SU-DHL-6 (cell line): Measurements from ENCODE around the gene RPL35A.

Source experiments
- H2AFZ ChIP-seq: fragments of 200-600 bp; sonication (generic); 2 replicates; pipeline ENCODE4 v1.6.1; 2014; ENCODE audit warnings: low read depth, mild to moderate bottlenecking, moderate library complexity, mixed read lengths, antibody characterized with exemption, low read length; ENCODE audit not compliant: severe bottlenecking
- H3F3A ChIP-seq: fragments of 200-600 bp; shearing (Covaris generic); 2 replicates; pipeline ENCODE4 v1.6.0; 2016; ENCODE audit warnings: antibody characterized with exemption, mild to moderate bottlenecking; ENCODE audit not compliant: insufficient read depth
- H3K27ac ChIP-seq: fragments of 200-600 bp; sonication (generic); 2 replicates; pipeline ENCODE4 v1.5.1; 2016; ENCODE audit warnings: low read depth, mild to moderate bottlenecking, low read length, moderate library complexity, mixed read lengths
- H3K27me3 ChIP-seq: fragments of 200-600 bp; sonication (generic), shearing (Covaris generic); 2 replicates; pipeline ENCODE4 v1.6.0; 2014; ENCODE audit warnings: mild to moderate bottlenecking, low read length
- H3K36me3 ChIP-seq: fragments of 200-600 bp; sonication (generic); 2 replicates; pipeline ENCODE4 v1.6.1; 2014; ENCODE audit warnings: mild to moderate bottlenecking, low read length, mixed read lengths
- H3K4me2 ChIP-seq: fragments of 300-600, 200-600 bp; shearing (Covaris generic), sonication (generic); 2 replicates; pipeline ENCODE4 v1.6.0; 2014; ENCODE audit warnings: low read length, low read depth, mild to moderate bottlenecking; ENCODE audit not compliant: poor library complexity, severe bottlenecking
- H3K4me3 ChIP-seq: fragments of 200-600 bp; sonication (generic); 2 replicates; pipeline ENCODE4 v1.5.1; 2014; ENCODE audit warnings: antibody characterized with exemption, low read length, mild to moderate bottlenecking, mixed read lengths; ENCODE audit not compliant: insufficient read depth, poor library complexity, severe bottlenecking
- H3K79me2 ChIP-seq: fragments of 200-600 bp; sonication (generic); 2 replicates; pipeline ENCODE4 v1.6.1; 2014; ENCODE audit warnings: mild to moderate bottlenecking, low read length, moderate library complexity; ENCODE audit not compliant: insufficient read depth
- H3K9ac ChIP-seq: fragments of 200-600 bp; sonication (generic); 2 replicates; pipeline ENCODE4 v1.7.0; 2014; ENCODE audit warnings: mild to moderate bottlenecking, low read length
- H3K9me2 ChIP-seq: fragments of 200-600 bp; sonication (generic); replicated peaks from 2 replicates; pipeline ENCODE4 v1.6.1; 2014; ENCODE audit warnings: low read length; ENCODE audit not compliant: insufficient read depth
- H3K9me3 ChIP-seq: fragments of 200-600 bp; sonication (generic); 2 replicates; pipeline ENCODE4 v1.6.1; 2014; ENCODE audit warnings: low read length, mixed read lengths; ENCODE audit not compliant: insufficient read depth
- H4K20me1 ChIP-seq: fragments of 200-600 bp; sonication (generic); 2 replicates; pipeline ENCODE4 v1.6.1; 2014; ENCODE audit warnings: low read depth, mild to moderate bottlenecking, antibody characterized with exemption, low read length, moderate library complexity, mixed read lengths
- CTCF ChIP-seq: fragments of 200-600 bp; sonication (generic); IDR thresholded peaks from one replicate; pipeline ENCODE4 v1.5.1; 2017; ENCODE audit warnings: antibody characterized with exemption, mild to moderate bottlenecking, low read length, moderate library complexity; ENCODE audit not compliant: insufficient read depth, poor library complexity, severe bottlenecking
- EZH2phosphoT487 ChIP-seq: fragments of 200-600 bp; sonication (generic), shearing (Covaris generic); conservative IDR thresholded peaks from 2 replicates; pipeline ENCODE4 v1.6.1; 2018; ENCODE audit warnings: mild to moderate bottlenecking, antibody characterized with exemption, low read length, moderate library complexity, mixed read lengths

The RPL35A gene

DNA sequence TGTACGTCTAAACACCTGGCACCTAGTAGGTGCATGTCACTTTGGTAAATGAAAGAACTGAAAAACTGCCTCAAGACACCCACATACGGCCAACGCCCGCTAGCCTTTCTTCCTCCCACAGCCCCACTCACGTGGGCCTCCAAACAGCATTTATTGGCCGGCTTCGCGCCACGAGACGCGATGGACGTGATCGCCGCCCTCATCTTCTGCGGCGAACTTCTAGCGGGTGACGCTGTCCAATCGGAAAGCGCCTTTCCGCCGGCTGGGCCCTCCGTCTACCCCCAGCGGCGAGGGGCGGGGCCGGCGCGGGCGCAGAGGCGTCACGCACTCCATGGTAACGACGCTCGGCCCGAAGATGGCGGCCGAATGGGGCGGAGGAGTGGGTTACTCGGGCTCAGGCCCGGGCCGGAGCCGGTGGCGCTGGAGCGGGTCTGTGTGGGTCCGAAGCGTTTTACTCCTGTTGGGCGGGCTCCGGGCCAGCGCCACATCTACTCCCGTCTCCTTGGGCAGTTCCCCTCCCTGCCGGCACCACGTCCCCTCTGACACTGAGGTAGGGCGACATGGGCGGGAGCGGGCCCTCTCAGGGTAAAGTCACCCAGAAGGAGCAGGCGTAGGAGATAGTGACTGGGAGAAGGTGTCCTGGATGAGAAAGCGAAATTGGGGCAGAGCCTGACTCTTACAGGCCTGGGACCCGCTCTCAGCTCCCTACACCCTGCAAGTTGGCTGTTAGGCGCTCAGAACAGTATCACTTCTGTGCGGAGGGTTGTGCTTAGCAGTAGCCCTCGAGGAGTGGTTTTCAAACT is 10.1 kb downstream of the RPL35A start, which contains the start of gene LMLN:
Gene LMLN, plus strand, starts transcription at position 327 of the 803 bp plus-strand sequence. Its CDS starts 29 bp downstream, at position 356.
- H3K79me2 ChIP-seq: no peaks in the 10 kb centered on the region
- H3K4me3 ChIP-seq: peak within 1 kb of the TSS; percentile 68
- H3F3A ChIP-seq: peaks cover 33% of the 10 kb centered on the region
- no peaks in the 10 kb centered on the region for H3K9me2 ChIP-seq
- H3K9ac ChIP-seq: peak within 1 kb of the TSS; percentile 42
- H4K20me1 ChIP-seq: no peaks in the 10 kb centered on the region
- peaks cover 8% of the 10 kb centered on the region for H3K36me3 ChIP-seq
- peak within 1 kb of the TSS; percentile 85 for H3K4me2 ChIP-seq
- no peak within 1 kb of the TSS for H3K27ac ChIP-seq
- H3K27me3 ChIP-seq: no peaks in the 10 kb centered on the region
- H2AFZ ChIP-seq: peak within 1 kb of the TSS; percentile 98
- TF ChIP-seq EZH2phosphoT487 (no peak), CTCF (no peak)
- no peaks in the 10 kb centered on the region for H3K9me3 ChIP-seq

- peak overlapping the region; percentile 85 for H3K4me2 ChIP-seq
These were observed 10.9 kb downstream of the RPL35A start for GRCh38 chr3:197960694-197961581.

GRCh38 chr3:197961582-197961945 is 11.6 kb downstream of the RPL35A start:
- Histone ChIP-seq H3K27ac (no peak overlapping the region), H2AFZ (no peak overlapping the region), H3K79me2 (no peaks in the 10 kb centered on the region), H3K9me2 (no peaks in the 10 kb centered on the region), H3K36me3 (no peaks in the 10 kb centered on the region), H3K4me3 (no peak overlapping the region), H3K9ac (no peak overlapping the region), H4K20me1 (no peaks in the 10 kb centered on the region), H3F3A (peaks cover 19% of the 10 kb centered on the region), H3K9me3 (no peaks in the 10 kb centered on the region), H3K4me2 (no peak overlapping the region), H3K27me3 (no peaks in the 10 kb centered on the region)
- TF ChIP-seq EZH2phosphoT487 (no peak), CTCF (no peak)

More at GRCh38 chr3:197960694-197961581, 10.9 kb downstream of the RPL35A start:
- H4K20me1 ChIP-seq: no peaks in the 10 kb centered on the region
- no peaks in the 10 kb centered on the region for H3K79me2 ChIP-seq
- peaks cover 4% of the 10 kb centered on the region; the same call in 1 of the 2 replicates for H3K36me3 ChIP-seq
- peaks cover 25% of the 10 kb centered on the region for H3F3A ChIP-seq
- peak overlapping the region; percentile 42 for H3K9ac ChIP-seq
- no peak for TF ChIP-seq CTCF
- TF ChIP-seq EZH2phosphoT487: no peak
- no peaks in the 10 kb centered on the region for H3K9me3 ChIP-seq
- no peak overlapping the region for H3K27ac ChIP-seq
- H3K4me3 ChIP-seq: peak overlapping the region; percentile 68
- H2AFZ ChIP-seq: peak overlapping the region; percentile 98
- no peaks in the 10 kb centered on the region for H3K27me3 ChIP-seq
- H3K9me2 ChIP-seq: no peaks in the 10 kb centered on the region
